GM12875 (cell line): ENCODE data around the gene PTPN5.

ENCODE experiments used
- H3K4me3 ChIP-seq: one replicate; pipeline ENCODE4 v1.5.1; 2011; ENCODE audit warnings: low read depth, low read length, control low read depth
- CTCF ChIP-seq: IDR thresholded peaks from 2 replicates; pipeline ENCODE4 v1.5.1; 2011; ENCODE audit warnings: low read depth, mild to moderate bottlenecking, control low read depth, inconsistent platforms, low read length, moderate library complexity, borderline replicate concordance; ENCODE audit not compliant: insufficient read depth

Gene PTPN5

GRCh38 chr11:18704698-18705097 is 86.9 kb downstream of the PTPN5 start:
- no peak for TF ChIP-seq CTCF
- H3K4me3 ChIP-seq: no peak overlapping the region

- TF ChIP-seq CTCF: no peak
- H3K4me3 ChIP-seq: no peak overlapping the region
These were observed 87.5 kb downstream of the PTPN5 start for GRCh38 chr11:18704045-18704645.

GRCh38 chr11:18703001-18703763 is 88.4 kb downstream of the PTPN5 start:
- no peak overlapping the region for H3K4me3 ChIP-seq
- no peak for TF ChIP-seq CTCF

GRCh38 chr11:18701614-18702216 is 89.9 kb downstream of the PTPN5 start:
- H3K4me3 ChIP-seq: no peak overlapping the region
- no peak for TF ChIP-seq CTCF

GRCh38 chr11:18700872-18701271 is 90.7 kb downstream of the PTPN5 start:
- TF ChIP-seq CTCF: no peak
- H3K4me3 ChIP-seq: no peak overlapping the region

GRCh38 chr11:18700375-18700774 is 91.2 kb downstream of the PTPN5 start:
- TF ChIP-seq CTCF: no peak
- H3K4me3 ChIP-seq: no peak overlapping the region
